Activated T-helper 2 cell treated with anti-CD3 and anti-CD28 coated beads, Interferon-gamma antibody, Interleukin-2, Interleukin-4, amounts not matched to agents 10 μg/mL and 5 μg/mL and 100 μg/mL, durations not matched to agents 14 hours and 24 hours and 36 hours (primary cell): ENCODE measurements around the gene NUDT1. TPM values are rescaled to one million over a fixed set of nuclear protein-coding genes. Genes with fewer than 3 reads are reported as not detected.

ENCODE experiments used
- DNase-seq: peaks from one replicate; pipeline ENCODE4 v3.0.0; 2021; ENCODE audit warnings: low spot score
- H3K27ac Mint-ChIP-seq: one replicate; pipeline ENCODE4 v1.8.0; 2021; ENCODE audit warnings: mixed read lengths
- H3K27me3 Mint-ChIP-seq: one replicate; pipeline ENCODE4 v1.8.0; 2021; ENCODE audit warnings: low read depth, mixed read lengths
- H3K36me3 Mint-ChIP-seq: one replicate; pipeline ENCODE4 v1.8.0; 2021; ENCODE audit warnings: low read depth, mixed read lengths
- H3K4me1 Mint-ChIP-seq: one replicate; pipeline ENCODE4 v1.8.0; 2021; ENCODE audit warnings: low read depth, mixed read lengths
- H3K4me3 Mint-ChIP-seq: one replicate; pipeline ENCODE4 v1.8.0; 2021; ENCODE audit warnings: low read depth, mild to moderate bottlenecking, moderate library complexity, mixed read lengths
- H3K9me3 Mint-ChIP-seq: one replicate; pipeline ENCODE4 v1.8.0; 2021; ENCODE audit warnings: mixed read lengths
- intact Hi-C: fragments of 100-400 bp; cut with micrococcal nuclease; formaldehyde crosslinking; loops from one replicate; pipeline ENCODE4 v1.15.1; 2023
- total RNA-seq: library from RNA; stranded (reverse); gene quantifications from 2 replicates; pipeline ENCODE4 v1.2.3, GENCODE V29; 2022

The NUDT1 gene
- total RNA-seq, 1 donor from 2014 or later: 69.3 TPM

DNA sequence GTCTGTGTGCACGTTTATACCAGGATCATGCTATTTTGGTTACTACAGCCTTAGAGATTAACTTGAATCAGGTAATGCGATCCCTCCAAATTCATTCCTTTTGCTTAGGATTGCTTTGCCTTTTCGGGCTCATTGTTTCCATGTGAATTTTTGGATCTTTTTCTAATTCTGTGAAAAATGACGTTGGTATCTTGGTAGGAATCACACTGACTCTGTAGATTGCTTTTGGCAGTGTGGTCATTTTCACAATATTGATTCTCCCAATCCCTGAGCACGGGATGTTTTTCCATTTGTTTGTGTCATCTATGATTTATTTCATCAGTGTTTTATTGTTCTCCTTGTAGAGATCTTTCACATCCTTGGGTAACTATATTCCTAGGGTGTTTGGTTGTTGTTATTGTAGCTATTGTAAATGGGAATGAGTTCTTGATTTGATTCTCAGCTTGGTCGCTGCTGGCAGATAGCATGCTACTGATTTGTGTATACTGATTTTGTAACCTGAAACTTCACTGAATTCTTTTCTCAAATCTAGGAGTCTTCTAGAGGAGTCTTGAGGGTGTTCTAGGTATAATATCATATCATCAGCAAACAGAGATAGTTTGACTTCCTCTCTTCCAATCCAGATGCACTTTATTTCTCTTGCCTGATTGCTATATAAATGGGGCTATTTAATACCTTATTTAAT, 54.1 kb downstream of the NUDT1 start:
- Mint-ChIP-seq H3K4me1 (peaks cover 15% of the 10 kb centered on the region), H3K27ac (no peak overlapping the region), H3K9me3 (no peaks in the 10 kb centered on the region), H3K27me3 (no peaks in the 10 kb centered on the region), H3K4me3 (no peak overlapping the region), H3K36me3 (no peaks in the 10 kb centered on the region)
- no peak for DNase-seq
- intact Hi-C loops: no loop called here

DNA sequence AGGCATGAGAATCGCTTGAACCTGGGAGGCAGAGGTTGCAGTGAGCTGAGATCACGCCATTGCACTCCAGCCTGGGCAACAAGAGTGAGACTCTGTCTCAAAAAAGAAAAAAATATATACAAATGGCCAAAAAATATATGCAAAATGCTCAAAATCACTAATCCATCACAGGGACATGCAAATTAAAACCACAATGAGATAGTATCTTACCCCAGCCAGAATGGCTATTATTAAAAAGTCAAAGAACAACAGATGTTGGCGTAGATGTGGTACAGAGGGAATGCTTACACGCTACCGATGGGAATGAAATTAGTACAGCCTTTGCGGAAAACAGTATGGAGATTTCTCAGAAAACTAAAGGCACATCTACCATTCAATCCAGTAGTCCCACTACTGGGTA, 54.8 kb downstream of the NUDT1 start:
- DNase-seq: no peak
- no peaks in the 10 kb centered on the region for H3K9me3 Mint-ChIP-seq
- no peaks in the 10 kb centered on the region for H3K36me3 Mint-ChIP-seq
- H3K27ac Mint-ChIP-seq: no peak overlapping the region
- no peak overlapping the region for H3K4me3 Mint-ChIP-seq
- no peaks in the 10 kb centered on the region for H3K27me3 Mint-ChIP-seq
- intact Hi-C loops: no loop called here
- H3K4me1 Mint-ChIP-seq: peaks cover 15% of the 10 kb centered on the region

DNA sequence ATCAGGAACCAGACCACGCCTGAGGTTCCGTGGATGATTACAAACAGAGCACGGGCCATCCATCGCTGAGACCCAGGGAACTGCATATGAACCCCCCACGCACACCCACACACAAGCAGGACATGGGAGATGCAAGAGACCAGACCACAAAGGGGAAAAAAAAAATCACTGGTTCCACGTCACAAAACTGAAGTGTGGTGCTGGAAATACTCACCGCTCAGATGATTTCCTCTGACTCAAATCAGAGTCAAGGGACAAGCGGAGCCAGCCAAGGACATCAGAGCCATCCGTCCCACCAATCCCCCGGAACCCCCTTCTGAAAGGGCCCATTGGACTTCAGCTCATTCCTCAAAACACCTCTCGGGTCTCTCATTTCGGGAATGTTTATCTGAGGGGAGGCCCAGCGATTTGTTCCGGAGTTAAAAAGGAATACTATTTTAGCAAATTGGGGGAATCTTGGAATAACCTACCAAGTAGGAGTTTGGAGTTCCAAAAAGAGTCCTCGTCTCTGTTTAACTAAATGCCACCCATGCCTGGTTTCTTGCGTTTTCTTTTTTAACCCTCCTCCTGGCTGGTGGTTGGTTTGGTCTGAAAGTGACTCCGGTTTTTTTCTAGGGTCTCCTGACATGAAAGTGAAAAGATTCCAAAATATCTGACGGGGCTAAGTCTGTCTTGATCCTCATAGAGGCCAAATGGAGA, 57.3 kb downstream of the NUDT1 start:
- Mint-ChIP-seq H3K36me3 (no peaks in the 10 kb centered on the region), H3K4me1 (peaks cover 15% of the 10 kb centered on the region), H3K9me3 (no peaks in the 10 kb centered on the region), H3K27ac (peak overlapping the region; percentile 35), H3K4me3 (no peak overlapping the region), H3K27me3 (no peaks in the 10 kb centered on the region)
- intact Hi-C loops: no loop called here
- no peak for DNase-seq

DNA sequence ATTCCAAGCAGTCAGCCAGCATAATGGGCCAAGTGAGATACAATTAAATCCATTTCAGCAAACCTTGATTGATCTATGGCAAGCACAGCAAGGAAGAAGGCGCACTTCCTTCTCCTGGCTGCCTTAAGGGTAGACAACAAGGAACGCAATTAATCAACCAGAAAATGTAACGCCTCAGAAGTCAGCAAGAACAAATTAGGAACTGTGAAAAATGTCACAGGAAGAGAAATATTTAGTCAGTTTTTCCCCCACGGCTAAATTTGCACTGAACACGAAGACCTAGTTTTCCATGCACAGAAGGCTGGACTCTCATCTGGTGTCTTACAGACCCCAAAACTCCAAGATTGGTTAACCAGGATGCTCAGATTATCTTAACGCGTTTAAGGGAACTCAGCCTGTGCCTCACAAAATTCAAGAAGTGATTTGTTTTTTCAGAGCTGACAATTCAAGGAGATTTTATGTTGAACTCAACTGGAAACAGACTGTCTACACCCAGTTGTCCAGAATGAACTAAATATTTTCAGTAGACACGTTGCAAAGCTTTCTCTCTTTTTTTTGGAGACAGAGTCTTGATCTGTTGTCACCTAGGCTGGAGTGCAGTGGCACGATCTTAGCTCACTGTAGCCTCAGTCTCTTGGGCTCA, 58.0 kb downstream of the NUDT1 start:
- Mint-ChIP-seq H3K9me3 (no peaks in the 10 kb centered on the region), H3K27me3 (no peaks in the 10 kb centered on the region), H3K36me3 (no peaks in the 10 kb centered on the region), H3K4me3 (no peak overlapping the region), H3K27ac (no peak overlapping the region), H3K4me1 (peaks cover 15% of the 10 kb centered on the region)
- DNase-seq: no peak
- intact Hi-C loops: no loop called here

Other genes with a start within 250 kb of the NUDT1 start
- gene MAD1L1, start 9.3 kb upstream of the NUDT1 start, total RNA-seq: 52.3 and 55.0 TPM in 2 replicates
- 40.0 and 40.5 TPM in 2 replicates for gene MRM2, start within 50 bp of the NUDT1 start, total RNA-seq
- 31.8 and 38.7 TPM in 2 replicates for gene SNX8, start 72.2 kb downstream of the NUDT1 start, total RNA-seq
- 242 and 245 TPM in 2 replicates for gene EIF3B, start 112.6 kb downstream of the NUDT1 start, total RNA-seq
- gene CHST12, start 161.4 kb downstream of the NUDT1 start, total RNA-seq: 9.8 and 11.8 TPM in 2 replicates
- gene GRIFIN, start 234.2 kb downstream of the NUDT1 start, total RNA-seq: not detected in 2 replicates